ENCODE results near the gene MCOLN1. TPM values are rescaled to one million over a fixed set of nuclear protein-coding genes. Genes with fewer than 3 reads are reported as not detected.
"Not testable (repeated sequence)": the region's sequence is repeated elsewhere in the genome, so short reads cannot be mapped to it uniquely, and the experiment has no call there.

MCOLN1 gene
- total RNA-seq, 1 experiment from 2014 or later = 2.9 TPM

DNA sequence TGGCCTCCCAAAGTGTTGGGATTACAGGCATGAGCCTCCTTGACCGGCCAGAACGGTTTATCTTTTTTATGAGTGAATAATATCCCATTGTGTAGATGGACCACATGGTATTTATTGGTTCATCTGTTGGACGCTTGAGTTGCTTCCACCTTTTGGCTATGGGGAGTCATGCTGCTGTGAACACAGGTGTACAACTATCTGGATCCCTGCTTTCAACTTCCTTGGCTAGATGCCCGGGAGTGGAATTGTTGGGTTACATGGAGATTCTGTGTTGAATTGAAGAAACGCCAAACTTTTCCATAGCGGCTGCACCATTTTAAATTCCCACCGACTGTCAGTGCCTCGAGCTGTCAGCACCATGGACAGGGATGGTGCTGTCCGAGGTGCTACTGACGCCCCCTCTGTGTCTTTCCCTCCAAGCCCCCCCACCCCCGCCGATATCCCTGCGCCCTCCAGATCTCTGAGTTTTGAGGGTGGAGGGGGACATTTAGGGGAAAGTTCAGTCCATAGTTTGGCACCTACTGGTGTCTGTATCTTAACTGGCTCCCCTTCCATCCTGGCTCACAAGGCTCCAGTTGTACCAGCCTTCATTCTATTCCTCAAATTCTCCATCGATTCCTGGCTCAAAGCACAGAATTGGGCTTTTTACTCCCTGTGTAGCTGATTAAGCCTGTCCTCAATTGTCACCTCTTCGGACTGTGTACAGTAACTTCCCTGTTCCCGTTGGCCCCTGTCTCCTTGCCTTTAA, 40.4 kb downstream of the MCOLN1 start:
- no peaks in the 10 kb centered on the region for H3K9me3 ChIP-seq (replicated peaks)
- H3K36me3 ChIP-seq = peaks cover 11% of the 10 kb centered on the region
- no peaks in the 10 kb centered on the region for H3K4me1 ChIP-seq (replicated peaks)
- no peak for DNase-seq (ENCODE audit: low read depth in 1 of 2, low spot score in 2 of 2)
- no peak overlapping the region for H3K4me3 ChIP-seq
- no peaks in the 10 kb centered on the region for H3K27me3 ChIP-seq (replicated peaks)
- no peak overlapping the region for H3K27ac ChIP-seq

DNA sequence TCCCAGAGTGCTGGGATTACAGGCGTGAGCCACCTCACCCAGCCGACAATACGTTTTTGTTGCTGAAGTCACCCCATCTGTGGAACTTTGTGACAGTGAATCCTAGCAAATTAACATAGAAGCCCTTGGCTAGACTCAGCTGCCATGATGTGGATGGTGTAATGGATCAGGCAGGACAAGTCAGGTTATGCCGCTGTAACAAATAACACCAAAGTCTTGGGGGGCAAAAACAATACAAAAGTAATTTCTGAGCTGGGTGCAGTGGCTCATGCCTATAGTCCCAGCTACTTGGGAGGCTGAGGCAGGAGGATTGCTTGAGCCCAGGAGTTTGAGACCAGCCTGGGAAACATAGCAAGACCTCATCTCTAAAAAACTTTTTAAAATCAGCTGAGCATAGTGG, 42.4 kb downstream of the MCOLN1 start:
- no peak overlapping the region for H3K27ac ChIP-seq
- H3K4me3 ChIP-seq = no peak overlapping the region
- H3K9me3 ChIP-seq (replicated peaks) = no peaks in the 10 kb centered on the region
- H3K4me1 ChIP-seq (replicated peaks) = no peaks in the 10 kb centered on the region
- no peaks in the 10 kb centered on the region for H3K27me3 ChIP-seq (replicated peaks)
- no peak for DNase-seq (ENCODE audit: low read depth in 1 of 2, low spot score in 2 of 2)
- H3K36me3 ChIP-seq = no peaks in the 10 kb centered on the region

DNA sequence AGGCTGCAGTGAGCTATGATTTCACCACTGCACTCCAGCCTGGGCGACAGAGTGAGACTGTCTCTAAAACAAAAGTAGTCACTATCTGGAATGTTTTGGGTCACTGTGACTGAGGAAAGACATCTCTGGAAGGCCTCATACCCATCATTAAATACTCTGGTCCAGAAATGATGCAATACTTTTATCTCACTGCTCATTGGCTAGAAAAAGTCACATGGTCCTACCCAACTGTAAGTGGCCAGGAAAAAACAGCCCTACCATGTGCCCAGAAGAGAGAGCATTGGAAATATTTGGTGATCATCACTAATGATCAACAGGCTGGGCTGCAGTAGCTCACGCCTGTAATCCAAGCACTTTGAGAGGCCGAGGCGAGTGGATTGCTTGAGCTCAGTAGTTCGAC, 42.9 kb downstream of the MCOLN1 start:
- Histone ChIP-seq H3K9me3 (replicated peaks) (no peaks in the 10 kb centered on the region), H3K4me3 (no peak overlapping the region), H3K4me1 (replicated peaks) (no peaks in the 10 kb centered on the region), H3K36me3 (no peaks in the 10 kb centered on the region), H3K27me3 (replicated peaks) (no peaks in the 10 kb centered on the region), H3K27ac (no peak overlapping the region)
- DNase-seq (ENCODE audit: low read depth in 1 of 2, low spot score in 2 of 2) = no peak

DNA sequence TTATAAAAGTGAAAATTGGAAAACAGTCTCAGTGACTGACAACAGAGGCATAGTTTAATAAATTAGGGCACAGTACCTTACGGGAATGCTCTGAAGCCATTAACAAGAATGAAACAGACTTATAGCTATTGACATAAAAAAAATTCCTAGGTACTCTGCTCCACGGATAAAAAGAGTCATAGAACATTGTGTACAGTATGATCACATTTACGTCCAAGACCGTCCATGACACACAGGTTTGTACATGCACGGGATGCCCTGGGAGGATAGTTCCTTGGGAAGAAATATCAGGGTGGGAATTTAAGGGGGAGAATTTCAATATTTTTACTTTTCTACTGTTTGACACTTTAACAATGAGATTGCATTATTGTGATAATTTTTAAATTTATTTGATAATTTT, 48.3 kb downstream of the MCOLN1 start:
- Histone ChIP-seq H3K4me3 (no peak overlapping the region), H3K9me3 (replicated peaks) (no peaks in the 10 kb centered on the region), H3K27me3 (replicated peaks) (no peaks in the 10 kb centered on the region), H3K4me1 (replicated peaks) (no peaks in the 10 kb centered on the region), H3K36me3 (no peaks in the 10 kb centered on the region), H3K27ac (no peak overlapping the region)
- no peak for DNase-seq (ENCODE audit: low read depth in 1 of 2, low spot score in 2 of 2)

DNA sequence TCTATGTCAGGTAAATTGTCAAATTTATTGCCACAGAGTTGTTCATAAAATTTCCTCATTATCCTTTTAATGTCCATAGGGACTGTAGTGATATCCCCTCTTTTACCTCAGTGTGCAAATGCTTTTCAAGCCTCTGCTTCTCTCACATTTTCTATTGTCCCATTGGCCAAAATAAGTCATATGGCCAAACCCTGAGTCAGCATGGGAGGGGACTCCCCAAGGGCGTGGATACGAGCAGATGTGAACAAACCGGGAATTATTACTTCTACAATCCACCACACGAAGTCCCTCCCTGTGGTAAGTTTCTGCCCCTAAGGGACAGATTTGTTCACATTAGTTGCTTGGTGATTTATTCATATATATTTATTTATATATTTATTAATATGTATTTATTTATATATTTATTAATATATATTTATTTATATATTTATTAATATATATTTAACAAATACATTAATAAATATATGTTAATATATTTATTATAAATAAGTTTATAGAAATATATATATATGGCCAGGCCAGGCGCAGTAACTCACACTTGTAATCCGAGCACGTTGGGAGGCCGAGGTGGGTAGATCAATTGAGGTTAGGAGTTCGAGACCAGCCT, 53.1 kb downstream of the MCOLN1 start:
- H3K4me1 ChIP-seq (replicated peaks) = no peaks in the 10 kb centered on the region
- no peak overlapping the region for H3K4me3 ChIP-seq
- H3K27ac ChIP-seq = no peak overlapping the region
- no peaks in the 10 kb centered on the region for H3K9me3 ChIP-seq (replicated peaks)
- no peaks in the 10 kb centered on the region for H3K36me3 ChIP-seq
- no peak for DNase-seq (ENCODE audit: low read depth in 1 of 2, low spot score in 2 of 2)
- H3K27me3 ChIP-seq (replicated peaks) = peaks cover 3% of the 10 kb centered on the region; the same call in 1 of the 2 replicates

DNA sequence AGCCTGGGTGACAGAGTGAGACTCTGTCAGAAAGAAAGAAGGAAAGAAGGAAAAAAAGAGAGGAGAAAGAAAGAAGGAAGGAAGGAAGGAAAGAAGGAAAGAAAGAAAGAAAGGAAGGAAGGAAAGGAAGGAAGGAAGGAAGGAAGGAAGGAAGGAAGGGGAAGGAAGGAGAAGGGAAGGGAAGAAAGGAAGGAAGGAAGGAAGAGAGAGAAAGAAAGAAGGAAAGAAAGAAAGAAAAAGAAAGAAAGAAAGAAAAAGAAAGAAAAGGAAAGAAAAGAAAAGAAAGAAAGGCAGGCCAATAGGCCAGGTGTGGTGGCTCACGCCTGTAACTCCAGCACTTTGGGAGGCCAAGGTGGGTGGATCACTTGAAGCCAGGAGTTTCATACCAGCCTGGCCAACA, 55.0 kb downstream of the MCOLN1 start:
- not testable (repeated sequence) for H3K4me3 ChIP-seq; H3K27me3 ChIP-seq (replicated peaks); DNase-seq (ENCODE audit: low read depth in 1 of 2, low spot score in 2 of 2); H3K36me3 ChIP-seq; H3K27ac ChIP-seq; H3K4me1 ChIP-seq (replicated peaks); H3K9me3 ChIP-seq (replicated peaks)

DNA sequence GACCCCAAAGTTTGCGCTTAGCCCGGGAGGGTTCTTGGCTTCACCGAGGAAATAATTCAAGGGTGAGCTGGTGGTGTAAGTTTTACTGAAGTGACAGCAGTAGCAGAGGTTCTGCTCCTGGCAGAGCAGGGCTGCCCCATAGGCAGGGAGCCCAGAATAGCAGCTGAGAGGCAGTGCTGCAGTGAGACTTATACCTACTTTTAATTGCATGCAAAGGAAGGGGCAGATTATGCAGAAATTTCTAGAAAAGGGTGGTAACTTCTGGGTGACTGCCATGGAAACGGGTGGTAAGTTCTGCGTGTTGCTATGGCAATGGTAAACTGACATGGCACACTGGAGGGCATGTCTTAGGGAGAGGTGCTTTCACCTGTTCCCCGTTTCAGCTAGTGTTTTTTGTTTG, 55.7 kb downstream of the MCOLN1 start:
- peaks cover 7% of the 10 kb centered on the region; the same call in 1 of the 2 replicates for H3K27me3 ChIP-seq (replicated peaks)
- no peak overlapping the region for H3K27ac ChIP-seq
- no peaks in the 10 kb centered on the region for H3K9me3 ChIP-seq (replicated peaks)
- no peaks in the 10 kb centered on the region for H3K4me1 ChIP-seq (replicated peaks)
- H3K36me3 ChIP-seq = no peaks in the 10 kb centered on the region
- H3K4me3 ChIP-seq = no peak overlapping the region
- no peak for DNase-seq (ENCODE audit: low read depth in 1 of 2, low spot score in 2 of 2)

DNA sequence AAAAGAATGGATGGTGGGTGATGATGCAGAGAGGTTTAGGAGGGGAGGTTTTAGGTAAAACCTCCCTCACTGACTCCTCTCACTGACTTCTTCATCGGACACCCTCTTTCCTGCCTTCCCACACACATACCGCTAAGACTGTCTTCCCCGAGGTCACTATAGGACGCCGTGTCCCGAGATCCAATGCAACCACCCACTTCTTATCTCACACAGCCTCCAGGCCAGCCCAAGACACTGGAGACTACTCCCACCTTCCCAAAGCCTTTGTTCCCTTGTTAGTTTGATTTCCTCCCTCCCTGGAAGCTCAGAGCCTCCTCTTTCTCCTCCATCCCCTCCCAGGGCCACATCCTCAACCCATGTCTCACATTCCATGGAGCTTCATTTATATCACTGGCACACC, 56.8 kb downstream of the MCOLN1 start:
- no peak overlapping the region for H3K4me3 ChIP-seq
- no peaks in the 10 kb centered on the region for H3K36me3 ChIP-seq
- no peaks in the 10 kb centered on the region for H3K9me3 ChIP-seq (replicated peaks)
- DNase-seq (ENCODE audit: low read depth in 1 of 2, low spot score in 2 of 2) = no peak
- no peaks in the 10 kb centered on the region for H3K4me1 ChIP-seq (replicated peaks)
- peaks cover 7% of the 10 kb centered on the region; the same call in 1 of the 2 replicates for H3K27me3 ChIP-seq (replicated peaks)
- no peak overlapping the region for H3K27ac ChIP-seq

DNA sequence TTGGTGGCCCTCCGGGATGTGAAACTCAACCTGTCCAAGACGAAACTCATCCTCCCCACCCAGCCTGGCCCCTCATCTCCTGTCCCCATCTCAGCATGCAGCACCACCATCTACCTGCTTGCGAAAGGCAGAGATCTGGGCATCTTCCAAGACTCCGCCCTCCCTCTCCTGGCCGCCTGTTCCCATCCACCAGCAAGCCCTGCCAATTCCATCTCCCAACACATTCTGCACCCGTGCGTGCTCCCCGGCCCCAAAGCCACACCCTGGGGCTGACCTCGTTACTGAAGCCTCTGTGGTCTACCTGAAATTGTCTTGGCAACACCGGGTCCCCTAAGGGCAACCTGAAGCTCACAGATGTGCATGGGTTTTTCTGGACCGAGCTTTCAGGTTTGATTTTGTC, 60.0 kb downstream of the MCOLN1 start:
- Histone ChIP-seq H3K27me3 (replicated peaks) (peaks cover 7% of the 10 kb centered on the region; the same call in 1 of the 2 replicates), H3K4me3 (no peak overlapping the region), H3K27ac (no peak overlapping the region), H3K36me3 (no peaks in the 10 kb centered on the region), H3K9me3 (replicated peaks) (no peaks in the 10 kb centered on the region), H3K4me1 (replicated peaks) (no peaks in the 10 kb centered on the region)
- no peak for DNase-seq (ENCODE audit: low read depth in 1 of 2, low spot score in 2 of 2)

Other genes starting within 250 kb of the MCOLN1 start
- gene INSR, start 228.2 kb upstream of the MCOLN1 start, total RNA-seq (2014; rRNA removed; shearing (Covaris generic)) = 0.50 and 1.2 TPM in 2 replicates
- 33.9 and 34.1 TPM in 2 replicates for gene ARHGEF18, start 173.7 kb upstream of the MCOLN1 start, total RNA-seq (2014; rRNA removed; shearing (Covaris generic))
- 0.47 TPM in 1 of 2 replicates, not detected in the other for gene PEX11G, start 33.6 kb upstream of the MCOLN1 start, total RNA-seq (2014; rRNA removed; shearing (Covaris generic))
- gene ZNF358, start 6.5 kb upstream of the MCOLN1 start, total RNA-seq (2014; rRNA removed; shearing (Covaris generic)) = 31.4 and 33.7 TPM in 2 replicates
- 41.6 and 47.5 TPM in 2 replicates for gene PNPLA6, start 13.1 kb downstream of the MCOLN1 start, total RNA-seq (2014; rRNA removed; shearing (Covaris generic))
- gene CAMSAP3, start 73.2 kb downstream of the MCOLN1 start, total RNA-seq (2014; rRNA removed; shearing (Covaris generic)) = not detected in 2 replicates
- 32.0 and 35.0 TPM in 2 replicates for gene XAB2, start 106.9 kb downstream of the MCOLN1 start, total RNA-seq (2014; rRNA removed; shearing (Covaris generic))
- 32.5 and 68.2 TPM in 2 replicates for gene PET100, start 107.2 kb downstream of the MCOLN1 start, total RNA-seq (2014; rRNA removed; shearing (Covaris generic))
- not detected in 2 replicates for gene PCP2, start 111.1 kb downstream of the MCOLN1 start, total RNA-seq (2014; rRNA removed; shearing (Covaris generic))
- 0.13 TPM in 1 of 2 replicates, not detected in the other for gene STXBP2, start 114.5 kb downstream of the MCOLN1 start, total RNA-seq (2014; rRNA removed; shearing (Covaris generic))
- gene RETN, start 146.4 kb downstream of the MCOLN1 start, total RNA-seq (2014; rRNA removed; shearing (Covaris generic)) = not detected in 2 replicates
- gene MCEMP1, start 154.5 kb downstream of the MCOLN1 start, total RNA-seq (2014; rRNA removed; shearing (Covaris generic)) = not detected in 2 replicates
- gene TRAPPC5, start 158.2 kb downstream of the MCOLN1 start, total RNA-seq (2014; rRNA removed; shearing (Covaris generic)) = 129 and 131 TPM in 2 replicates
- not detected in 2 replicates for gene FCER2, start 179.5 kb downstream of the MCOLN1 start, total RNA-seq (2014; rRNA removed; shearing (Covaris generic))
- not detected in 2 replicates for gene CLEC4G, start 209.5 kb downstream of the MCOLN1 start, total RNA-seq (2014; rRNA removed; shearing (Covaris generic))
- not detected in 2 replicates for gene CD209, start 224.9 kb downstream of the MCOLN1 start, total RNA-seq (2014; rRNA removed; shearing (Covaris generic))
- gene CLEC4M, start 240.6 kb downstream of the MCOLN1 start, total RNA-seq (2014; rRNA removed; shearing (Covaris generic)) = not detected in 2 replicates